GM19372 (cell line): Measurements from ENCODE around the gene ACSBG1.
"Not testable (repeated sequence)": the region's sequence is repeated elsewhere in the genome, so short reads cannot be mapped to it uniquely, and the experiment has no call there.

Experiments used
- ATAC-seq: cut with Tn5 transposase; IDR thresholded peaks from one replicate; pipeline ENCODE4 v1.9.1; 2021; ENCODE audit warnings: mild to moderate bottlenecking, low read depth, moderate library complexity; ENCODE audit not compliant: unreplicated experiment

ACSBG1 gene

DNA sequence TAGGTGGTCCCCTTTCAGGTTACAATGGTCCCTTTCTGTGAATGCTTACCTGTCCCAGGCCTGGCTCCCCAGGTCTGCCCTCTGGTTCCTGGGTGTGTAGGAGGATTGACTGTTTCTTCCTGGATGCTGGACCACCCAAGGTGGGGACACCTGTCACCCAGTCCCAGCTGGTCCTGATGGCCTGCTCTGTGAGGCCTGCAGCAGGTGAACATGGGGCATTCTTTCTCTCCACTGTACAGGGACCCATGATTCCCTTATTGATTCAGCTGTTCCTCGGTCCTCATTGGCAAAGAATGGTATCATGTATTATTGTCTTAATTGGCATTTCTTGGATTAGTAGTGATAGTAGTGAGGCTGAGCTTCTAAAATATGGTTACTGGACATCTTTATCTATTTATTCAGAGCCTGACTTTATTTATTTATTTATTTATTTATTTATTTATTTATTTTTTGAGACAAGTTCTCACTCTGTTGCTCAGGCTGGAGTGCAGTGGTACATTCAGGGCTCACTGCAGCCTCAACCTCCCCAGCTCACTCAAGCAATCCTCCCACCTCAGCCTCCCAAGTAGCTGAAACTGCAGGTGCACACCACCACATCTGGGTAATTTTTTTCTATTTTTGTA is 21.2 kb upstream of the ACSBG1 start:
- ATAC-seq: no peak

DNA sequence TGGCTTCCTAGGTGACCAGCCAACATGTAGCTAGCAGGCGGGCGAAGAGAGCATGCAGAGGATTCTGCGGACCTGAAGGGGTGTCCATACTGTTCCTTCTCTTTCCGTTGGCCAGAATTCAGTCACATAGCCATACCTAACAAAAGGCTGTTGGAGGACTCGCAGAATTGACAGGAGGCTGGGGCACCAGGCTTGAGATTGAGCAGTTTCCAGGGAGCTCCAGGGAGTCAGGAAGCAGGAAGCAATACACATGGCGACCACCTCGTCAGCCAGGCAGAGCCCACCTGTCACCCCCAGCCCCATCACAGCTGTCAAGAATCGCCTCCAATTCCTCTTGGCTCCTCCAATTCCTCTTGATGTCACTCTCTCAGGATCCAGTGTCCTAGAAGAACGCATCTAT is 16.8 kb upstream of the ACSBG1 start:
- ATAC-seq: no peak

DNA sequence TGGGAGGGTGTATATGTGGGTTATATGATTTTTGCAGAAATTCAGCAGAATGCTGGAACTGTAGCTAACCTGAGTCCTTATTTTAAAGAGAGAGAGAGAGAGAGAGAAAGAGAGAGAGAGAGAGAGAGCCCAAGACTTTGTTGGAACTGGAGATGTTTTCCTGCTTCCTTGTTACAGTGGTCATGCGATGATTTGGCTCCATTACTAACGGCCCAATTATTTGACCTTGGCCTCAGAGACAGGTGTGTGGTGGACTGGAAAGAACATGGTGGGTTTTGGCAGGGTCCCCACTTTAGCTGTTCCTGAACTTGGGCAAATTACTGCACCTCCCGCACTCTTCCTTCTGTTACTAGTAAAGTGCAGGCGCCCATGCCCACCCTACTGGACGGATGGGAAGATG is 14.8 kb upstream of the ACSBG1 start:
- no peak for ATAC-seq

DNA sequence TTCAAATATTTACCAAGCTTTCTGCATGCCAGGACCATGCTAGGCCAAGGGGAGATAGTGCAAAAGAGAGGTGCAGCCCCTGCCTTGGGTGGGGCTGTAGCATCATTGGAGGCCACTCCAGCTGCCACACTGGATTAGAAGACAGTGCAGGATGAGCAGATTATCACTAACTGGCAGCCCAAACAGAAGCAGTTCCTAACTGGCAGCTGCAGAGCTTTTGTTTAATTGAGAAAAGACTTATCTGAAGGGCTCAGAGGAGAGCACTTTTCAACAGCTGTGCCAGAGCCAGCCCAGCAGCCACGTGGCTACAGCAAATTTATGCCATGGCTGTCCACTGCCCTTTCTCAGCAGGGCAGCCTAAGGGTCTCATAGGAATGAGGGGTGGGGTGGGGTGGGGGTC is 13.5 kb upstream of the ACSBG1 start:
- ATAC-seq: no peak

DNA sequence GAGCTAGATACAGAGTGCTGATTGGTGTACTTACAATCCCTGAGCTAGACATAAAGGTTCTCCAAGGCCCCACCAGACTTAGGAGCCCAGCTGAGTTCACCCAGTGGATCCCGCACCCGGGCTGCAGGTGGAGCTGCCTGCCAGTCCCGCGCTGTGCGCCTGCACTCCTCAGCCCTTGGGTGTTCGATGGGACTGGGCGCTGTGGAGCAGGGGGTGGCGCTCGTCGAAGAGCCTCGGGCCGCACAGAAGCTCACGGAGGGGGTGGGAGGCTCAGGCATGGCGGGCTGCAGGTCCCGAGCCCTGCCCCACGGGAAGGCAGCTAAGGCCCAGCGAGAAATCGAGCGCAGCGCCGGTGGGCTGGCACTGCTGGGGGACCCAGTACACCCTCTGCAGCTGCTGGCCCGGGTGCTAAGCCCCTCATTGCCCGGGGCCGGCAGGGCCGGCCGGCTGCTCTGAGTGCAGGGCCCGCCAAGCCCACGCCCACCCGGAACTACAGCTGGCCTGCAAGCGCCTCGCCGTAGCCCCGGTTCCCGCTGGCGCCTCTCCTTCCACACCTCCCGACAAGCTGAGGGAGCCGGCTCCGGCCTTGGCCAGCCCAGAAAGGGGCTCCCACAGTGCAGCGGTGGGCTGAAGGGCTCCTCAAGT is 11.7 kb upstream of the ACSBG1 start:
- ATAC-seq: not testable (repeated sequence)

DNA sequence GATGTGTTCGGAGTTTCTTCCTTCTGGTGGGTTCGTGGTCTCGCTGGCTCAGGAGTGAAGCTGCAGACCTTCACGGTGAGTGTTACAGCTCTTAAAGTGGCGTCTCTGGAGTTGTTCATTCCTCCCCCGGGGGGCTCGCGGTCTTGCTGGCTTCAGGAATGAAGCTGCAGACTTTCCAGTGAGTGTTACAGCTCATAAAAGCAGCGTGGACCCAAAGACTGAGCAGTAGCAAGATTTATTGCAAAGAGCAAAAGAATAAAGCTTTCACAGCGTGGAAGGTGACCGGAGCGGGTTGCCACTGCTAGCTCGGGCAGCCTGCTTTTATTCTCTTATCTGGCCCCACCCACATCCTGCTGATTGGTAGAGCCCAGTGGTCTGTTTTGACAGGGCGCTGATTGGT is 11.0 kb upstream of the ACSBG1 start:
- ATAC-seq: not testable (repeated sequence)

DNA sequence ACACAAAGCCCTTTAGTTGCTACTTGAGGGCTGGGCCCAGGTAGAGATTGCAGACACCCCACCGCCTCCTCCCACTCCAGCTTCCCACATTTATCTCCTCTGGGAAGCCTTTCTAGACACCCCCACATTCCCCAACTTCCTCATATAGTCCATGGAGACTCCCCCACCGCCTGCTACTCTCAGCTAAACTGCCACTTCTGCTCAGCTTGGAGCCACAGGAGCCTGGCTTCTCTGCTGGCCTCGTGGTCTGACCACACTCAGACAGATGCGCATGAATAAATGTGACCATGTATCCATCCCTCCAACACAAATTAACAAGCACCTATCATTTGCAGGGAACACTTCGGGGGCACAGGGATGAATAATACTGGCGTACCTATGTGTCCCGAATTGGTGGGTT is 10.5 kb upstream of the ACSBG1 start:
- no peak for ATAC-seq

DNA sequence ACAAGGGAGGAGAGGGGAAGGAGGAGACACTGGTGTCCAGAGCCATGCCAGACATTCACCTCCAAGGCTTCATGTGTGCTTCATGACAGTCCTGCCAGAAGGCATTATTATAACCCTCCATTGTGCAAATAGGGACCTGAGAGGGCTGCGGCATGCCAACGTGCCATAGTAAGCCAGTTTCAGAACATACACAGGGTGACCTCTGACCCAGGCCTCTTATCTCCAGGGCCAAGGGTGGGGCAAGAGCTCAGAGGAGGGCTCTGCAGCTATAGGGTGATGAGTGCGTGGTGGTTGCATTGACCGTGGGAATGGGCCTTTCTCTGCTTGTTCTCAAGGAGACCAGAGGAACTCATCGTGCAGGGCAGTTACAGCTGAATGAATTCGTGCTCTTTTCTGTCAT is 9.7 kb upstream of the ACSBG1 start:
- no peak for ATAC-seq

DNA sequence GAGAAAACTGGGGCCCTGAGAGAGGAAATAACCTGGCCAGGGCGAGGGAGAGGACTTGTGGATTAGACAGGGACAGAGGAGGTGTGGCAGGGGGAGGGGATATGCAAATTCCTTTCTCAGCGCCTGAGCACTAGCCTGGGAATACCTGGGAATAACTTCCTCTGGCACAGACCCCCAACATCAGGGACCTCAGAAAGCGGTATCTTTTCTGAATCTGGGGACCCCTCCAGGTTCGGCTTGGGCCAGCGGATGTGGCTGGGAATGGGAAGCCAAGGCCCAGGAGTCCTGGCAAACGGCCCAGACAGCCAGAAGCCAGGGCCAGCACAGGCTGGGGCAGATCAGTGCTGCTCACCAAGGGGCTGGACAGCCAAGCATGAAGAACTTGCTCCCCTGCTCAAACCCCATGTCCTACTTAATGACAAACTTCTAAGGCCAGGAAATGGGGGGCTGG is 9.2 kb upstream of the ACSBG1 start:
- ATAC-seq: no peak

DNA sequence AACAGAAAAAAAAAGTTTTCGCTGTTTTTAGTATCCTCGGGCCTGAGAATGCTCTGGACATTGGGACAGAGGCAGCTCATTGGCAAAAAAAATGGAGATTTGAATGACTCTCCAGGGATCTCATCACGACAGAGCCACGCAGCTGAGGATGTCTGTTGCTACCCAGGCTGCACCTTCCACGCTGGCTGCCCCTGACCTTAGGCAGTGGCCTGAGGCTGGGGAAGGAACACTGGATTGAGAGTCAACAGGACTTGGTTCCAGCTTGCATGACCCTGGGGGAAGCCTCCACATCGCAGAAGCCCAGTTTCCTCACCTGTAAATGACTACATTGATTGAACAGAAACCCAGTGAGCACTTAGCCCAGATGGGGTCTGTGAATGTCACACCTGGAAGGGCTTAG is 8.7 kb upstream of the ACSBG1 start:
- ATAC-seq: no peak

DNA sequence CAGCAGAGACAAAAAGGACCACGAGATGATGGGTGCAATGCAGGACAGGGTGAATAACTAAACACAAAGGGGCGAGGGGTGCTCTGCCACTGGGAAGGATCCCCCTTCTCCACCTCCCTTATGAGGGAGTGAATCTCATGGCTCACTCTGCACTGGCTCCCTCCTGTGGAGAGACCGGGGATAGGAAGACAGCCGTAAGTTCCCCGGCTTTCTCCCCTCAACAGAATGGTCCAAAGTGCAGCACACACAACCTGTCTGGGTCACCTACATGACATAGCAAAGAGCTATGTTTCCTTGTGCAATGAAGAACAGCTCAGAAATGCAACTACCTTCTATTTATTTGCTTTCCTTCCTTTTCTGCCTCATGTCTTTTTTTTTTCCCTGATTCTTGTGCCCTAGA is 7.8 kb upstream of the ACSBG1 start:
- no peak for ATAC-seq

DNA sequence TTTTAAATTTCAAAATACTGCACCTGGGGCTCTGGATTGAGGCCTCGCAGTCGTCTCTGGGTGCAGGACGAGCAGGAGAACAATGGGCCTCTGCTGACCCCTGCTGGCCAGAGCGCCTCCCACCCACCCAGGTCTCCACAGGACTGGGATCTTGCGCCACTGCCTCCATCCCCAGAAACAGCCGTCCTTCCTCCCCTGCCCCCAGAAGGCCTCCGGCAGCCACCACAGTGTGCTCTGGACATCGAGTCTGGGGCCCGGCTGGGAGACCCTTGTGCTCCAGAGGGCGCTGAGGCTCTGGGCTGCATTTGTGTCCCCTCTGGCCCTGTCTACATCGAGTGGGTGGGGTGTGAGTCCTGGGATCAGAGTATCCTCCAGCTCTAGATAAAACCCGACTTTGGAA is 6.7 kb upstream of the ACSBG1 start:
- no peak for ATAC-seq

DNA sequence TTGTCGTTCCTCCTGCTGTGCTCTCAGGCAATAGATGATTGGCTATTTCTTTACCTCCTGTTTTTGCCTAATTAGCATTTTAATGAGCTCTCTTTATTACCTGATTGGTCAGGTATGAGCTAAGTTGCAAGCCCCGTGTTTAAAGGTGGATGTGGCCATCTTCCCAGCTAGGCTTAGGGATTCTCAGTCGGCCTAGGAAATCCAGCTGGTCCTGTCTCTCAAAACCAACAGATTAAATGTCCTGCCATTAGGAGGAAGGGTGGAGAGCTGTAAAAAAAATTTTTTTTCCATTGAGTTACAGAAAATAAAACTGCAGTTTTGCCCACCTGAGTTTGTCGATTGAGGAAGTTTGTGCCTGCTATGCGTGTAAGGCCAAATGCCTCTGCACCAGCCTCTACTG is 5.4 kb upstream of the ACSBG1 start:
- no peak for ATAC-seq

DNA sequence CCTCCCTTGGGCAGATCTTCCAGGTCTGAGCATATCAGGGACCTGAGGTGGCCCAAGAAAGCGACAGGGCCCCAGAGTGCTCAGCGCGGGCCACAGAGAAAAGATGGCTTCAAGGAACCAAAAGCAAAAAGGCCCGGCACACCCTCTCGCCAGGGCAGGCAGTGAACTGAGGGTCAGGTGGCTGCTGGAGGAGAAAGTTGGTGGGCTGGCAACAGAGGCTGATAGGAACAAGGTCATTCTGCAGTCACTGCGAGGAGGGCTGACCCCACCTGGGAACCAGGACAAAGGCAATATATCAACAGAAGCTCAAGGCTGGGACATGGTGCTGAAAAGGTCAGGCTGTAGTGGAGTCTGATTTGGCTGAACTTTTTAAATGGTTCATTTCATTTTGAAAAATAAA is 2.8 kb upstream of the ACSBG1 start:
- ATAC-seq: no peak

DNA sequence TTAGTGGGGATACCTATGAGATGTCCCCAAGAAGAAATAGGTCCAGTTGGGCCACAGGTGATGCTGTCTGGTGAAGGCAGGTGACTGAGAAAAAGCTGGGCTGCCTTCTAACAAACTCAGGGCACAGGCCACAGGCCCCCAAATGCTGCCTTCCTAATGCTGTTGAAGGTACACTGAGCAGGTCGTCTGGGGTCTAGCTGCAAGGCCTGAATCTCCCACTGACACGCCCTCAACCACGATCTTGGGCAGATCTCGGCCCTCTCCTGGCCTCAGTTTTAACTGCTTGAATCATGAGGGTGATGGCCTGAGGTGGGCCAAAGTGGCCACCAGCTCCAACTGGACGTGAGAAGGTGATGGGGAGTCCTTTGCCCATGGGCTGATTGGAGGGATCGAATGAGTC is 2.1 kb upstream of the ACSBG1 start:
- no peak for ATAC-seq

DNA sequence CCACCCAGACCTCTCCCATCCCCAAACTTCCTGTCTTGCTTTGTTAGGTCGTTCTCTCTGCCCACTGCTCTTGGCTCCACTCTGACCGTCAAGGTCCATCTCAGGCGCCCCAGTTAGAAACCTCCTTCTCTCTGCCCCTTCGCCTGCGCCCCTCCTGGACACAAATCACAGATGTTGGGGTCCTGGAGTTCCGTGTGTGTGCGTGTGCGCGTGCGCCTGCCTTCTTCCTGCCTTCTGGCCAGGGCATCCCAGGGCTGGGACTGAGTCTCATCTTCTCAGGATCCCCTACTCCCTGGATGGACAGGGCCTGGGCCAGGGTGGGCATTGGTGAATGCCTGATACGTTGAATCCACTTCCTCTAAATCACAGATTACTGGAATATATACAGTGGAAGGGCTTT is 869 bp downstream of the ACSBG1 start:
- ATAC-seq: no peak

DNA sequence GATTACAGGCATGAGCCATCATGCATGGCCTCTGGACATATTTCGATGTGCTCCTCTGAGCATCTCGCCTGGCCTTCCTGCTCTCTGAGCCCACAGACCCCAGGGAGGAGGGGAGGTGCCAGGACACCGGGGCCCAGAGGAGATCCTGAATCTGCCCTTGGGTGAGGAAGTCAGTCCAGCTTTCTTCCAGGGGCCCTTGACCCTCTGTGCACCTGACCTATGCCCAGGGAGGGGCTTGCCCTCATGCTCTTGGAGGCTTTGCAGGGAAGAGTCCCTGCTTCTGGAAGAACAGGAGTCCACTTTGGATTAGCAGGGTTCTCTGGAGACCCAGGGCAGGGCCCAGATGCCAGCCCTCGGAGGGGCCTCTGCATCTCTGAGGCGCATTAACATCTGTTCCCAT is 1.4 kb downstream of the ACSBG1 start:
- no peak for ATAC-seq

DNA sequence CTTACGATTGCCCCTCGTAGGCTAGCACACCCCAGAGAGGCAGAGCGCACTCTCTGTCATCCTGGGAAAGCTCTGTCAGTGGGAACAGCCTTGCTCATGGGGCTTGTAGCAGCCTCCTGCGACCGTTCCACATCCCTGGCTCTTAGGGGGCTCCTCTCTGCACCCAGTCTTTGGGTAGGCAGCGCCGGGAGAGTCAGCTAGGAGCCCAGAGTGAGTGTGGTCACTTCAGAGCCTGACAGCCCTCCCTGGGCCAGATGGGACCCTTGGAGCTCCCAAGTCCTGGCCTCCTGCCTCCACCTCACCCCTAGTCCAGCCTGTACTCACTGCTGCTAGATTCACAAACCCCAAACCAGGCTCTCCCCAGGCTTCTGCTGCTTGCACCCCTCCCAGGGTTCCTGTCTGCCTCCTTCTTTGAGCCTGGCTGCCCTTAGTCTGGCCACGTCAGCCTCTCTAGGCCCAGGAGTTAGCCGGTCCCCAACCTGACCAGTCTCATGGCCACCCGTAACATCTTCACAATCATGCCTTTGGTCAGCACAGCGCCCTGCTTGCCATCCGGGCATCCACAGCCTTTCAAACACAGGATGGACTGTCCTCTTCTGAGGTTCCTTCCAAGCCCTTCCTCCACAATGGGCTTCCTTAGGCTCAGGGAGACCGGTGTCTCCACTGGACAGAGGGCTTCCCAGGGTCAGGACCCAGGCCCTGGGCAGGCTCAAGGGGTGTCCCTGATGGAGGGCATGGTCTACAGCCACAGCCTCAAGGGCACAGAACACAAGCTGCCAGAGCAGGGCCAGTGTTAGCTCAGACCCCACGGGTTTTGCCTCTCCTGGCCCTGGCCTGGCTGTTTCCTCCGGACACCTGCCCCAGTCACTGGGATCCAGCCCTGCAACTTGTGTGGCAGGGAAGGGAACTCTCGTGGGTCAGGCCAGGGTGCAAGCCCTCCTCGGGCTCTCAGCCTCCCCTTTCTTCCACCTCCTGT is 4.6 kb downstream of the ACSBG1 start:
- ATAC-seq: no peak

DNA sequence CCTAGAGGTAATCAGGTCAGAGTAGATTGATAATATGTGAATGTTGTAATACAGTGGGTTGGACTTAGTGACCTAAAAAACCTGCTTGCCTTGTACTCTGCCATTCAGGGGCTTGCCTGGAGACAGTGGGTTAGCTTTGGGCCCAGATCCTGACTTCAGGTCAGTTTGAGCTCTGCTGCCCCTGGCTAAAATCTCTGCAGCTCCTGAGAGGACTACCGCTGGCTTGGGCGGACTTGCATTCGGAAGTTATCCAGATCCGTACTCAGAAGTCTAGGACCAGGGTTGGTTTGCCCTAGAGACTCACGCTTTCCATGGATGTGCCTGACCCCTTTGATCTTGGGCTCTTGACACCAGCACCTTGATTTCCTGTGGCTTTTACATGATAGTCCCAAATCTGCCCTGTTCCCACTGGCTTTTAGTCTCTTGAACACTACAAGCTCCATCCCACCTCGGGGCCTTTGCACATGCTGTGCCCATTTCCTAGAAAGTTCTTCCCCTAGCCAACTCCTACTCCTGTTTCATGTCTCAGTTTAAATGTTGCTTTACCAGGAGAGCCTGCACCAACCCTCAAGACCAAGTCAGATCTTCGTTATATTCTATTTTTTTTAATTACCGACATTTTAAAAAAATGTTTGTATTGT is 5.9 kb downstream of the ACSBG1 start:
- no peak for ATAC-seq

DNA sequence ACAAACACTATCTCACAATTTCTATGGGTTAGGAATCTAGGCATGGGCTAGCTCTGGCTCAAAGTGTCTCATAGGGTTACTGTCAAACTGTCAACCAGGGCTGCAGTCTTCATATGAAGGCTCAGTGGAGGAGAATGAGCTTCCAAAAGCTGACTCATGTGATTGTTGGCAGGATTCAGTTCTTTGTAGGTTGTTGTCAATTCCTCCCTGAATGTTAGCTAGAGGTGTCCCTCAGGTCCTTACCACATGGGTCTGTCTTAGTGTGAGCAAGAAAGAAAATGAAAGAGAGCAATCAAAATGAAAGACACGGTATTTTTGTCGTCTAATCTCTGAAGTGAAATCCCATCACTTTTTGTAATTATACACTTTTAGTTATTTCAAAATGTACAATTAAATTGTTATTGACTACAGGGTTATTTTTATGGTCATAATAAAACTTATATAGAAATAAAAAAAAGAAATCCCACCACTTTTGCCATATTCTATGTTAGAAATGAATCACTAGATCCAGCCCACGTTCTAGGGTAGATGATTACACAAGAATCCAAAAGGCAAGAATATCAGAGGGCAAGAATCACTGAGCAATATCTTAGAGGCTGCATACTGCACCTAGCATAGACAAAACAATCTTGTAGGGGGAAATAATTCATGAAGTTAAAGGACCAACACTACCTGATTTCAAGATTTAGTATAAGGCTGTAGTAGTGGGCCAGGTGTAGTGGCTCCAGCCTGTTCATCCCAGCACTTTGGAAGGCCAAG is 8.4 kb downstream of the ACSBG1 start:
- no peak for ATAC-seq
